Ammon's horn (tissue), 1 donor: Measurements from ENCODE around the gene SAP30BP.
A peak's percentile ranks its signal among the peaks of the same experiment; 100 is the strongest.

Source experiments
- DNase-seq: peaks from one replicate; pipeline ENCODE4 v3.0.0-alpha.2; 2016; ENCODE audit warnings: low spot score

SAP30BP gene

GRCh38 chr17:75647061-75647460, 20.1 kb upstream of the SAP30BP start:
- no peak for DNase-seq

- no peak for DNase-seq
These were observed 19.2 kb upstream of the SAP30BP start for GRCh38 chr17:75647921-75648320.

- DNase-seq: no peak
These were observed 17.5 kb upstream of the SAP30BP start for GRCh38 chr17:75649687-75650086.

- no peak for DNase-seq
These were observed 16.3 kb upstream of the SAP30BP start for GRCh38 chr17:75650874-75651273.

GRCh38 chr17:75652341-75652740, 14.8 kb upstream of the SAP30BP start:
- DNase-seq: no peak

- DNase-seq: peak; percentile 67
These were observed 14.1 kb upstream of the SAP30BP start for GRCh38 chr17:75652934-75653549.

GRCh38 chr17:75654176-75654575, 13.0 kb upstream of the SAP30BP start:
- DNase-seq: peak; percentile 78

- no peak for DNase-seq
These were observed 8.9 kb upstream of the SAP30BP start for GRCh38 chr17:75658237-75658636.

- DNase-seq: peak; percentile 92
These were observed 5.6 kb upstream of the SAP30BP start for GRCh38 chr17:75661531-75661930.

GRCh38 chr17:75662511-75662910, 4.6 kb upstream of the SAP30BP start:
- DNase-seq: no peak

- no peak for DNase-seq
These were observed 3.0 kb upstream of the SAP30BP start for GRCh38 chr17:75664099-75664549.

GRCh38 chr17:75665981-75666380, 1.2 kb upstream of the SAP30BP start:
- DNase-seq: no peak

- DNase-seq: no peak
These were observed 687 bp downstream of the SAP30BP start for GRCh38 chr17:75667825-75668224.

GRCh38 chr17:75668489-75668888, 1.4 kb downstream of the SAP30BP start:
- no peak for DNase-seq

GRCh38 chr17:75670868-75671267, 3.7 kb downstream of the SAP30BP start:
- DNase-seq: no peak

GRCh38 chr17:75672011-75672410, 4.9 kb downstream of the SAP30BP start:
- DNase-seq: no peak

- DNase-seq: no peak
These were observed 6.3 kb downstream of the SAP30BP start for GRCh38 chr17:75673487-75673886.

GRCh38 chr17:75676461-75676860, 9.3 kb downstream of the SAP30BP start:
- no peak for DNase-seq

GRCh38 chr17:75679706-75680211, 12.6 kb downstream of the SAP30BP start:
- peak; percentile 79 for DNase-seq

- no peak for DNase-seq
These were observed 13.3 kb downstream of the SAP30BP start for GRCh38 chr17:75680431-75680830.

GRCh38 chr17:75681289-75681688, 14.2 kb downstream of the SAP30BP start:
- DNase-seq: no peak

- DNase-seq: no peak
These were observed 16.4 kb downstream of the SAP30BP start for GRCh38 chr17:75683583-75683982.

- DNase-seq: no peak
These were observed 17.1 kb downstream of the SAP30BP start for GRCh38 chr17:75684249-75684648.

GRCh38 chr17:75684924-75685323, 17.8 kb downstream of the SAP30BP start:
- DNase-seq: no peak
